Measurements from ENCODE around the gene RPL21.

The RPL21 gene

DNA sequence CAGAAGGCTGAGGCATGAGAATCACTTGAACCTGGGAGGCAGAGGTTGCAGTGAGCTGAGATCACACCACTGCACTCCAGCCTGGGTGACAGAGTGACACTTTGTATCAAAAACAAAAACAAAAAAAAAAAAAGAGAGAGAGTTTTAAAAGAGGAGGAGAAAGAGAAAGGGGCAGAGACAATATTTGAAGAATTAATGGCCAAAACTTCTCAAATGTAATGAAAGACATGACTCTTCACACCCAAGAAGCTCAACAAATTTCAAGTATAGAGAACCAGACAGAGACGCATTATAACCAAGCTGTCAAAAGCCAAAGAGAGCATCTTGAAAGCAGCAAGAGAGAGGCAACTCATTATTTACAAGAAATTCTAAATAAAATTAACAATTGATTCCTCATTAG lies 42.8 kb upstream of the RPL21 start:
- no peak for TF ChIP-seq FOXP2 (optimal IDR thresholded peaks at IDR 0.05; ENCODE audit: borderline replicate concordance, extremely low read depth, extremely low read length, insufficient read depth)
- no peak for TF ChIP-seq TAF1 (IDR thresholded peaks at IDR 0.05; ENCODE audit: borderline replicate concordance, insufficient read depth, low read length)
- TF ChIP-seq, protein P1, sequence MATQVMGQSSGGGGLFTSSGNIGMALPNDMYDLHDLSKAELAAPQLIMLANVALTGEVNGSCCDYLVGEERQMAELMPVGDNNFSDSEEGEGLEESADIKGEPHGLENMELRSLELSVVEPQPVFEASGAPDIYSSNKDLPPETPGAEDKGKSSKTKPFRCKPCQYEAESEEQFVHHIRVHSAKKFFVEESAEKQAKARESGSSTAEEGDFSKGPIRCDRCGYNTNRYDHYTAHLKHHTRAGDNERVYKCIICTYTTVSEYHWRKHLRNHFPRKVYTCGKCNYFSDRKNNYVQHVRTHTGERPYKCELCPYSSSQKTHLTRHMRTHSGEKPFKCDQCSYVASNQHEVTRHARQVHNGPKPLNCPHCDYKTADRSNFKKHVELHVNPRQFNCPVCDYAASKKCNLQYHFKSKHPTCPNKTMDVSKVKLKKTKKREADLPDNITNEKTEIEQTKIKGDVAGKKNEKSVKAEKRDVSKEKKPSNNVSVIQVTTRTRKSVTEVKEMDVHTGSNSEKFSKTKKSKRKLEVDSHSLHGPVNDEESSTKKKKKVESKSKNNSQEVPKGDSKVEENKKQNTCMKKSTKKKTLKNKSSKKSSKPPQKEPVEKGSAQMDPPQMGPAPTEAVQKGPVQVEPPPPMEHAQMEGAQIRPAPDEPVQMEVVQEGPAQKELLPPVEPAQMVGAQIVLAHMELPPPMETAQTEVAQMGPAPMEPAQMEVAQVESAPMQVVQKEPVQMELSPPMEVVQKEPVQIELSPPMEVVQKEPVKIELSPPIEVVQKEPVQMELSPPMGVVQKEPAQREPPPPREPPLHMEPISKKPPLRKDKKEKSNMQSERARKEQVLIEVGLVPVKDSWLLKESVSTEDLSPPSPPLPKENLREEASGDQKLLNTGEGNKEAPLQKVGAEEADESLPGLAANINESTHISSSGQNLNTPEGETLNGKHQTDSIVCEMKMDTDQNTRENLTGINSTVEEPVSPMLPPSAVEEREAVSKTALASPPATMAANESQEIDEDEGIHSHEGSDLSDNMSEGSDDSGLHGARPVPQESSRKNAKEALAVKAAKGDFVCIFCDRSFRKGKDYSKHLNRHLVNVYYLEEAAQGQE (IDR thresholded peaks at IDR 0.05; ENCODE audit: insufficient read depth in 1 of 2, low read depth in 2 of 2, low read length in 2 of 2), result no peak
- TF ChIP-seq SIN3A (IDR thresholded peaks at IDR 0.05; ENCODE audit: borderline replicate concordance, insufficient read depth, low read length), result no peak
- TF ChIP-seq POLR2AphosphoS5 (IDR thresholded peaks at IDR 0.05; ENCODE audit: low read depth, low read length), result no peak

DNA sequence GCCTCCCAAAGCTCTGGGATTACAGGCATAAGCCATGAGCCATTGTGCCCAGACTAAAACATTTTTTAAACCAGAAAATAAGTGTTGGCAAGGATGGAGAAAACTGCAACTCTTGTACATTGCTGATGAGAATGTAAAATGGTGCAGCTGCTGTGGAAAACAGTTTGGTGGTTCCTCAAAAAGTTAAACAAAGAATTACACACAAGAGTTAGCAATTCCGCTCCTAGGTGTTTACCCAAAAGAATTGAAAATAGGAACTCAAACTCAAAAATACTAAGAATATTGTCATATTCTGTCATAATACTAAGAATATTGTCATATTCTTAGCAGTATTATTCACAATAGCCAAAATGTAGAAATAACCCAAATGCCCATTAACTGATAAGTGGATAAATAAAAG lies 40.1 kb upstream of the RPL21 start:
- TF ChIP-seq FOXP2 (optimal IDR thresholded peaks at IDR 0.05; ENCODE audit: borderline replicate concordance, extremely low read depth, extremely low read length, insufficient read depth), result no peak
- TF ChIP-seq, protein P1 (IDR thresholded peaks at IDR 0.05; ENCODE audit: insufficient read depth in 1 of 2, low read depth in 2 of 2, low read length in 2 of 2), result no peak
- TF ChIP-seq TAF1 (IDR thresholded peaks at IDR 0.05; ENCODE audit: borderline replicate concordance, insufficient read depth, low read length), result no peak
- TF ChIP-seq POLR2AphosphoS5 (IDR thresholded peaks at IDR 0.05; ENCODE audit: low read depth, low read length), result no peak
- no peak for TF ChIP-seq SIN3A (IDR thresholded peaks at IDR 0.05; ENCODE audit: borderline replicate concordance, insufficient read depth, low read length)

DNA sequence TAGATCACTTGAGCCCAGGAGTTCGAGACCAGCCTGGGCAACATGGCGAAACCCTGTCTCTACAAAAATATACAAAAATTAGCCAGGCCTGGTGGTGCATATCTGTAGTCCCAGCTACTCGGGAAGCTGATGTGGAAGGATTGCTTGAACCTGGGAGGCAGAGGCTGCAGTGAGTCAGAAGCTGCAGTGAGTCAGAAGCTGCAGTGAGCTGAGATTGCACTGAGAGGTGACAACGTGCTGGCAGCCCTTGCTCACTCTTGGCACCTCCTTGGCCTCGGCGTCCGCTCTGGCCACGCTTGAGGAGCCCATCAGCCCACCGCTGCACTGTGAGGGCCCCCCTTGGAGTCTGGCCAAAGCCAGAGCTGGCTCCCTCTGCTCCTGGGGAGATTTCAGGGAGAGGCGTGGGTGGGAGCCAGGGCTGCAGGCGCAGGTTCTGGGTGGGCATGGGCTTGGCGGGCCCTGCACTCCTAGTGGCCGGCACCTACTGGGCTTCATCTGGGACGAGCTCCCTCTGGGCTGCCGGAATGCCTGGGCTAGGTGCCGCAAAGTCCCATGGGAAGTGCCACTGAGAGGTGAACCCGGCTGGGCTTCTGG lies 39.5 kb upstream of the RPL21 start:
- no peak for TF ChIP-seq FOXP2 (optimal IDR thresholded peaks at IDR 0.05; ENCODE audit: borderline replicate concordance, extremely low read depth, extremely low read length, insufficient read depth)
- TF ChIP-seq SIN3A (IDR thresholded peaks at IDR 0.05; ENCODE audit: borderline replicate concordance, insufficient read depth, low read length), result no peak
- no peak for TF ChIP-seq POLR2AphosphoS5 (IDR thresholded peaks at IDR 0.05; ENCODE audit: low read depth, low read length)
- TF ChIP-seq TAF1 (IDR thresholded peaks at IDR 0.05; ENCODE audit: borderline replicate concordance, insufficient read depth, low read length), result no peak
- TF ChIP-seq, protein P1 (IDR thresholded peaks at IDR 0.05; ENCODE audit: insufficient read depth in 1 of 2, low read depth in 2 of 2, low read length in 2 of 2), result no peak

DNA sequence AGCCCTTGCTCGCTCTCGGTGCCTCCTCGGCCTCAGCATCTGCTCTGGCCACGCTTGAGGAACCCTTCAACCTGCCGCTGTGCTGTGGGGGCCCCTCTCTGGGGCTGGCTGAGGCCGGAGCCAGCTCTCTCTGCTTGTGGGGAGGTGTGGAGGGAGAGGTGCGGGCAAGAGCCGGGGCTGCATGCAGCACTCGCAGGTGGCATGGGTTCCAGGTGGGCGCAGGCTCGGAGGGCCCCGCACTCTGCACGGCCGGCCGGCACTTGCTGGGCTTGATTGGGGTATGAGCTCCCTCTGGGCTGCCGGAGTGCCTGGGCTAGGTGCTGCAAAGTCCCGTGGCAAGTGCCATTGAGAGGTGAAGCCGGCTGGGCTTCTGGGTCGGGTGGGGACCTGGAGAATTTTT lies 31.7 kb upstream of the RPL21 start:
- no peak for TF ChIP-seq SIN3A (IDR thresholded peaks at IDR 0.05; ENCODE audit: borderline replicate concordance, insufficient read depth, low read length)
- no peak for TF ChIP-seq POLR2AphosphoS5 (IDR thresholded peaks at IDR 0.05; ENCODE audit: low read depth, low read length)
- TF ChIP-seq TAF1 (IDR thresholded peaks at IDR 0.05; ENCODE audit: borderline replicate concordance, insufficient read depth, low read length), result no peak
- TF ChIP-seq, protein P1 (IDR thresholded peaks at IDR 0.05; ENCODE audit: insufficient read depth in 1 of 2, low read depth in 2 of 2, low read length in 2 of 2), result no peak
- no peak for TF ChIP-seq FOXP2 (optimal IDR thresholded peaks at IDR 0.05; ENCODE audit: borderline replicate concordance, extremely low read depth, extremely low read length, insufficient read depth)

All from PFSK-1 (cell line).